Measurements from ENCODE around the gene INVS.

The INVS gene

DNA sequence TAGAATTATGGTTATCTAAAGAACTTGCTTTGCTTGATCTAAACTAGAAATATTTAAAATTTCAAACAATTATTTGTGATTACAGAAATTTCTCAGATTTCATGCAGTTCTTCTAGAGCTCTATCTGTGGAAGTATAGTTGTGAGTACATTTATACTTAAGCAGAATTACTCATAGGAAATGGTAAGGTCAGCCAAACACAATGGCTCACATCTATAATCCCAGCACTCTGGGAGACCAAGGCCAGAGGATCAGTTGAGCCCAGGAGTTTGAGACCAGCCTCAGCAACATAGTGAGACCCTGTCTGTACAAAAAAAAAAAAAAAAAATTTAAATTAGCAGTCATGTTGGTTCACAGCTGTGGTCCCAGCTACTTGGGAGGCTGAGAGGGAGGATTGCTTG is 71.0 kb downstream of the INVS start:
- DNase-seq (ENCODE audit: low read depth): no peak
- TF ChIP-seq, protein P1, sequence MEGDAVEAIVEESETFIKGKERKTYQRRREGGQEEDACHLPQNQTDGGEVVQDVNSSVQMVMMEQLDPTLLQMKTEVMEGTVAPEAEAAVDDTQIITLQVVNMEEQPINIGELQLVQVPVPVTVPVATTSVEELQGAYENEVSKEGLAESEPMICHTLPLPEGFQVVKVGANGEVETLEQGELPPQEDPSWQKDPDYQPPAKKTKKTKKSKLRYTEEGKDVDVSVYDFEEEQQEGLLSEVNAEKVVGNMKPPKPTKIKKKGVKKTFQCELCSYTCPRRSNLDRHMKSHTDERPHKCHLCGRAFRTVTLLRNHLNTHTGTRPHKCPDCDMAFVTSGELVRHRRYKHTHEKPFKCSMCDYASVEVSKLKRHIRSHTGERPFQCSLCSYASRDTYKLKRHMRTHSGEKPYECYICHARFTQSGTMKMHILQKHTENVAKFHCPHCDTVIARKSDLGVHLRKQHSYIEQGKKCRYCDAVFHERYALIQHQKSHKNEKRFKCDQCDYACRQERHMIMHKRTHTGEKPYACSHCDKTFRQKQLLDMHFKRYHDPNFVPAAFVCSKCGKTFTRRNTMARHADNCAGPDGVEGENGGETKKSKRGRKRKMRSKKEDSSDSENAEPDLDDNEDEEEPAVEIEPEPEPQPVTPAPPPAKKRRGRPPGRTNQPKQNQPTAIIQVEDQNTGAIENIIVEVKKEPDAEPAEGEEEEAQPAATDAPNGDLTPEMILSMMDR (IDR thresholded peaks at IDR 0.05; ENCODE audit: control insufficient read depth, extremely low read depth, insufficient read depth): no peak
- H3K4me3 ChIP-seq (ENCODE audit: low read depth, low read length): no peak overlapping the region

DNA sequence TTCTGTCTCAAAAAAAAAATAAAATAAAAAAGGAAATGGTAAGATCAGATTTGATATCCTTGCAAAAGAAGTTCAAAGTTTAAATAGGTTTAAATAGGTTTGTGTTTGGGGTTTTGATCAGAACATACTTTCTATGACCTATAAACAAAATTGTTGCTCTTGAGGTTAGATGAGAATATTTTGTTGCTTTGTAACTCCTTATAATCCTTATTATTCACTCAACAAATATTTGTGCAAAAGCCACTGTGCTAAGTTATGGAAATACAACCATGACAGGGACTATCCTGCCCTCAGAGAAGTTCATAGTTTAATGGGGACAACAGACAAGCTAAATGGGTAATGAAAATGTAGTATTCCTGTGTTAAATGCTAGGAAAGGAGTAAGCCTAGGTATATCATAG is 71.5 kb downstream of the INVS start:
- DNase-seq (ENCODE audit: low read depth): no peak
- TF ChIP-seq, protein P1 (IDR thresholded peaks at IDR 0.05; ENCODE audit: control insufficient read depth, extremely low read depth, insufficient read depth): no peak
- H3K4me3 ChIP-seq (ENCODE audit: low read depth, low read length): no peak overlapping the region

DNA sequence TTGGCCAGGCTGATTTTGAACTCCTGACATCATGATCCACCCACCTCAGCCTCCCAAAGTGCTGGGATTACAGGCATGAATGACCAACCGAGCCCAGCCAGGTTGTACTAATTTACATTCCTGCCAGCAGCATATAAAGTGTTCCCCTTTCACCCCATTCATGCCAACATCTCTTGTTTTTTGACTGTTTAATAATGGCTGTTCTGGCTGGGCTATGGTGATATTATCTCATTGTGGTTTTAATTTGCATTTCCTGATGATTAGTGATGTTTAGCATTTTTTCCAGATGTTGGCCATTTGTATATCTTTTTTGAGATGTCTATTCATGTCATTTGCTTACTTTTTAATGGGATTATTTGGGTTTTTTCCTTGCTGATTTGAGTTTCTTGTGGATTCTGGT is 87.3 kb downstream of the INVS start:
- no peak for DNase-seq (ENCODE audit: low read depth)
- TF ChIP-seq, protein P1 (IDR thresholded peaks at IDR 0.05; ENCODE audit: control insufficient read depth, extremely low read depth, insufficient read depth): no peak
- H3K4me3 ChIP-seq (ENCODE audit: low read depth, low read length): no peak overlapping the region

DNA sequence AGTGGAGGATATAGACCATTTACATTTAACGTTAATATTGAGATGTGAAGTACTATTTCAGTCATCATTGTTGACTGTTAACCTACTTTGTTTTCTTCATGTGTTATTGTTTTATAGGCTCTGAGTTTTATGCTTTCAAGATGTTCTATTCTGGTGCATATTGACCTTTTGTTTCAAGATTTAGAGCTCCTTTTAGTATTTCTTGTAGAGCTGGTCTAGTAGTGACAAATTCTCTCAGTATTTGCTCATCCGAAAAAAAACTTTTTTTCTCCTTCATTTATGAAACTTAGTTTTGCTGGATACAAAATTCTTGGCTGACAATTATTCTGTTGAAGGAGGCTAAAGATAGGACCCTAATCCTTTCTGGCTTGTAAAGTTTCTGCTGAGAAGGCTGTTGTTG is 91.3 kb downstream of the INVS start:
- DNase-seq (ENCODE audit: low read depth): no peak
- no peak overlapping the region for H3K4me3 ChIP-seq (ENCODE audit: low read depth, low read length)
- TF ChIP-seq, protein P1 (IDR thresholded peaks at IDR 0.05; ENCODE audit: control insufficient read depth, extremely low read depth, insufficient read depth): no peak

DNA sequence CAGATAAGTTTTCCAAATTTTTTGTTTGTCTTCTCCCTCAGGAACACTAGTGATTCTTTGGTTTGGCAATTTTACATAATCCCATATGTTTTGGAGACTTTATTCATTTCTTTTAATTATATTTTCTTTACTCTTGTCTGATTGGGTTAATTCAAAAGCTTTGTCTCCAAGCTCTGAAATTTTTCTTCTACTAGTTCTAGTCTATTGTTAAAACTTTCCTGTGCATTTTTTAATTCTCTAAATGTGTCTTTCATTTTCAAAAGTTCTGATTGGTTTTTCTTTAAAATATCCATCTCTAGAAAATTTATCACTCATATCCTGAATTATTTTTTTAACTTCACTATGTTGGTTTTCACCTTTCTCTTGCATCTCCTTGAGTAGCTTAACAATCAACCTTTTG is 92.2 kb downstream of the INVS start:
- TF ChIP-seq, protein P1 (IDR thresholded peaks at IDR 0.05; ENCODE audit: control insufficient read depth, extremely low read depth, insufficient read depth): no peak
- no peak for DNase-seq (ENCODE audit: low read depth)
- no peak overlapping the region for H3K4me3 ChIP-seq (ENCODE audit: low read depth, low read length)

DNA sequence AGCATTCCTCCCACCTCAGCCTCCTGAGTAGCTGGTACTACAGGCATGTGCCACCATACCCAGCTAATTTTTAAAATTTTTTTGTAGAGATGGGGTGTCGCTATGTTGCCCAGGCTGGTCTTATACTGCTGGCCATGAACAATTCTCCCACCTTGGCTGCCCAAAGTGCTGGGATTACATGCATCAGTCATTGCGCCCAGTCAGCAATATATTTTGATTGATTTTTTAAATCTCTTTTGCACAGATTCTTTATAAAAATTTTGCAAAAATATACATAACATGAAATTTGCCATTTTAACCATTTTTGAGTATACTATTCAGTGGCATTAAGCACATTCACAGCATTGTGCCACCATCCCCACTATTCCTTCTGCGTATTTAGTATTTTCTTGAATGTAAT is 94.0 kb downstream of the INVS start:
- TF ChIP-seq, protein P1 (IDR thresholded peaks at IDR 0.05; ENCODE audit: control insufficient read depth, extremely low read depth, insufficient read depth): no peak
- DNase-seq (ENCODE audit: low read depth): no peak
- no peak overlapping the region for H3K4me3 ChIP-seq (ENCODE audit: low read depth, low read length)

DNA sequence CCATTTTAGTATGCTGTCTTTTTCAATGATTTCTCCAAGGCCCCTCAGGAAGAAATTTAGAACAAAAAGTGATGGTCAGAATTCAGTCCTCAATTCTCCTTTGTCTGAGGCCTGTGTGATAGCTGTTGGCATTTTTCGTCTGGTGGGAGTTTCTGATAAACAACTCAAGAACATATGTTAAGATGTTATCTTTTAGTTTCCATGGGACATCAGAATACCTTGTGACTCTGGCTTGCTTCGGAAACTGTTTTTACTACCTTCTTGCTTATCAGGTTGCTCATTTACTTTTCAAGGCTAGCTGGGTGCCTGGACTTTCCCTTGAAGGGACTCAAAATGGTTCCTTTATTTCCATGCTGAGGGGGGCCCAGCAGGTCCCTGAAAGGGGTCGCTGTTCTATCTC is 97.2 kb downstream of the INVS start:
- H3K4me3 ChIP-seq (ENCODE audit: low read depth, low read length): no peak overlapping the region
- TF ChIP-seq, protein P1 (IDR thresholded peaks at IDR 0.05; ENCODE audit: control insufficient read depth, extremely low read depth, insufficient read depth): no peak
- no peak for DNase-seq (ENCODE audit: low read depth)

Measured in LNCaP clone FGC (cell line).